ENCODE results near the gene MMGT1. TPM values are rescaled to one million over a fixed set of nuclear protein-coding genes. Genes with fewer than 3 reads are reported as not detected.

Gene MMGT1
- total RNA-seq (2014; rRNA removed; shearing (Covaris generic)) (28.6 and 30.6 TPM in 2 replicates), polyA plus RNA-seq (2016; fragmentation: Nextera tagmentation; extraction: Ambion mirVana) (24.7 and 26.3 TPM in 2 replicates)

DNA sequence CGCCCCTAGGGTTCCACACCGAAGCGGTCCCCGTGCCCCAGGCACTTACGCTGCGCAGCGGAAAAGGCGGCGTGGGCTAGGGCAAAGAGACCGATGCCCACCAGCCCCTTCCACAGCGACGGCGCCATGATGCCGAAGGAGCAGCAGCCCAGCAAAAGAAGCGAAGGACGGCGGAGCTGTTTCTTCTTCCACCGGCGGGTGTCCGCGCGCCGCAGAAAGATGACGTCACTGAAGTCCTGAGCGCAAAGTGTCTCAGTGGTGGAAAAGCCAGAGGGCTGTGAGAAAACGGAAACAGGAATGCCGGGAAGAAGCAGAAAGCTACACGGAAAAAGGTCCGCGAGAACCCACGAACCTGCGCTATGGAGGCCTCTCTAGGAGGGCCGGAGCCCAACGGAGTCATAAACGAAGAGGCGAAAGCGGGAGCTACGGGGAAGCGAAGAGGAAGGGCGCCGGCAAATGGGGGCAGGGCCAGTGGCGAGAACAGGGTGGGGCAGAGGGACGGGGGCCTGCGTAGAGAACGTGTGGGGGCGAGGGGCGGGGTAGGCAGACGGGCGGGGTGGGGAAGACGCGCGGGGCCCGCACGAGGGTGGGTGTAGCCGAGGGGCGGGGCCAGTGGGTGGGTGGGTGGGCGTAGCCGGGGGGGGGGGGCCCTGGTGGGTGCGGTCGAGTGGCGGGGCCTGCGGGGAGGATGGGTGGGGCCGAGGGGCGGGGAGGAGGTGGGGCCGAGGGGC, at the start of gene MMGT1:
TSS of gene MMGT1 (minus strand) at position 441 of the 731 bp plus-strand sequence. CDS start at position 128, 313 bp downstream.
- H3K4me3 ChIP-seq: peak within 1 kb of the TSS; percentile 97
- no peaks in the 10 kb centered on the region for H4K20me1 ChIP-seq (ENCODE audit: insufficient read depth)
- in situ Hi-C loops (cut with MboI): no loop called here
- 0 out of 2 replicates have a peak, but pooled peaks cover 8% of the 10 kb centered on the region for H3F3A ChIP-seq (ENCODE audit: insufficient read depth)
- no peak for TF ChIP-seq EZH2 (IDR thresholded peaks at IDR 0.05; ENCODE audit: insufficient read depth, poor library complexity, severe bottlenecking)
- no peak for TF ChIP-seq EZH2phosphoT487 (IDR thresholded peaks at IDR 0.05; ENCODE audit: insufficient read depth, low read depth)
- DNase-seq: peak; percentile 86
- no peaks in the 10 kb centered on the region for H3K27me3 ChIP-seq (replicated peaks; ENCODE audit: insufficient read depth)
- H3K4me1 ChIP-seq (ENCODE audit: insufficient read depth): peaks cover 4% of the 10 kb centered on the region; the same call in 1 of the 2 replicates
- no peaks in the 10 kb centered on the region for H3K9me2 ChIP-seq (ENCODE audit: insufficient read depth)
- H3K36me3 ChIP-seq (ENCODE audit: low read depth): no peaks in the 10 kb centered on the region
- H3K9ac ChIP-seq: peak within 1 kb of the TSS; percentile 93
- peaks cover 45% of the 10 kb centered on the region for H3K79me2 ChIP-seq (ENCODE audit: insufficient read depth)
- no peaks in the 10 kb centered on the region for H3K9me3 ChIP-seq (ENCODE audit: low read depth)
- H3K4me2 ChIP-seq (ENCODE audit: unreplicated experiment): peak within 1 kb of the TSS; percentile 81
- H3K27ac ChIP-seq: peak within 1 kb of the TSS; percentile 96
- H2AFZ ChIP-seq: peak within 1 kb of the TSS; percentile 92
- 1 to 2% methylated on average over 34 to 50 of the region's 65 CpGs for WGBS, 2 experiments (ENCODE audit: low coverage in 1 of 2, low lambda C conversion rate in 2 of 2, missing lambda C conversion rate in 2 of 2)

DNA sequence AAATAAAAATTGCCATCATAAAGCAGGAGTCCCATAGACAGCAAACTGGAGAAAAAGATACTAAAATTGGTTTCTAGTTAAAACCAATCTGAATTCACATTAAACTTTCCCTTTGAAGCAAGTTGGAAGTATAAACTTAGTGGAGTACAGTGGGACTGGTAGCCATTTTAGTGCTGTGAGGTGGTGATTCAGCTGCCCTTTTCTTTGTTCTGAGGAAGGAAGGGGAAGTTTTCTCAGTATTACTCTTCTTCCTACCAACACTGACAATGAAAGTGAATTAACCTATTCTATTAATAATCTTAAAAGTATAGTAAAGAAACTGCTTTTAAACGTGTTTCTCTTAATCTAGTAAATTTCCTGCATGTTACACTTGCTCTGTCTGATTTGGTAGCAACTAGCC, 48.1 kb upstream of the MMGT1 start:
- H3K9me2 ChIP-seq (ENCODE audit: insufficient read depth): no peaks in the 10 kb centered on the region
- H3K4me1 ChIP-seq (ENCODE audit: insufficient read depth): no peaks in the 10 kb centered on the region
- TF ChIP-seq EZH2phosphoT487 (IDR thresholded peaks at IDR 0.05; ENCODE audit: insufficient read depth, low read depth): no peak
- TF ChIP-seq EZH2 (IDR thresholded peaks at IDR 0.05; ENCODE audit: insufficient read depth, poor library complexity, severe bottlenecking): no peak
- no peak overlapping the region for H3K4me3 ChIP-seq
- H3K9ac ChIP-seq: no peak overlapping the region
- H3K9me3 ChIP-seq (ENCODE audit: low read depth): no peaks in the 10 kb centered on the region
- DNase-seq: no peak
- H3F3A ChIP-seq (ENCODE audit: insufficient read depth): no peaks in the 10 kb centered on the region
- no peaks in the 10 kb centered on the region for H3K79me2 ChIP-seq (ENCODE audit: insufficient read depth)
- in situ Hi-C loops (cut with MboI): no loop called here
- no peaks in the 10 kb centered on the region for H3K36me3 ChIP-seq (ENCODE audit: low read depth)
- no peak overlapping the region for H3K4me2 ChIP-seq (ENCODE audit: unreplicated experiment)
- H4K20me1 ChIP-seq (ENCODE audit: insufficient read depth): no peaks in the 10 kb centered on the region
- H3K27me3 ChIP-seq (replicated peaks; ENCODE audit: insufficient read depth): no peaks in the 10 kb centered on the region
- no peak overlapping the region for H2AFZ ChIP-seq
- H3K27ac ChIP-seq: no peak overlapping the region
- WGBS, 2 experiments (ENCODE audit: low coverage in 1 of 2, low lambda C conversion rate in 2 of 2, missing lambda C conversion rate in 2 of 2): 94 to 100% methylated on average over 1 of the region's 1 CpG

DNA sequence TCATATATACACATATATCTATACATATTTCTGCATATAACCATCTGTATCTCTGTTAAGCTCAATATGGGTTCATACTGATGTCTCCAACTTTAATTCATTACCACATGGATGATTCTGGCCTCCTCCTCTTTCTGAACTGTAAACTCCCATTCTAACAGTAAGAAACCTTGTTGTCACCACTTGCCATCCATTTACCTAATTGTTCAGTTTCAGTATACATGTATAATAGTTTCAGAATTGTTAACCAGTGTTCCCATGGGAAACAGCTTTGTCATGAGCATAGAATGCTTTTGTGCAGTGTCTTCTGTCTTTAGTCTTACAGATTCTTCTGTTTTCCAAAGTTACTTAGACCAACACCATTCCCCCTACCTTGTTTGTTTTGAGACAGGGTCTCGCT, 47.4 kb upstream of the MMGT1 start:
- no peaks in the 10 kb centered on the region for H3K27me3 ChIP-seq (replicated peaks; ENCODE audit: insufficient read depth)
- H3F3A ChIP-seq (ENCODE audit: insufficient read depth): no peaks in the 10 kb centered on the region
- no peaks in the 10 kb centered on the region for H3K4me1 ChIP-seq (ENCODE audit: insufficient read depth)
- no peak overlapping the region for H3K27ac ChIP-seq
- H2AFZ ChIP-seq: no peak overlapping the region
- no peak overlapping the region for H3K4me2 ChIP-seq (ENCODE audit: unreplicated experiment)
- no peak overlapping the region for H3K4me3 ChIP-seq
- TF ChIP-seq EZH2 (IDR thresholded peaks at IDR 0.05; ENCODE audit: insufficient read depth, poor library complexity, severe bottlenecking) (no peak), EZH2phosphoT487 (IDR thresholded peaks at IDR 0.05; ENCODE audit: insufficient read depth, low read depth) (no peak)
- H3K9me2 ChIP-seq (ENCODE audit: insufficient read depth): no peaks in the 10 kb centered on the region
- no peaks in the 10 kb centered on the region for H3K36me3 ChIP-seq (ENCODE audit: low read depth)
- WGBS, 2 experiments (ENCODE audit: low coverage in 1 of 2, low lambda C conversion rate in 2 of 2, missing lambda C conversion rate in 2 of 2): 89 to 100% methylated on average over 1 of the region's 1 CpG
- no peak for DNase-seq
- H3K9ac ChIP-seq: no peak overlapping the region
- in situ Hi-C loops (cut with MboI): no loop called here
- no peaks in the 10 kb centered on the region for H4K20me1 ChIP-seq (ENCODE audit: insufficient read depth)
- no peaks in the 10 kb centered on the region for H3K79me2 ChIP-seq (ENCODE audit: insufficient read depth)
- H3K9me3 ChIP-seq (ENCODE audit: low read depth): no peaks in the 10 kb centered on the region

DNA sequence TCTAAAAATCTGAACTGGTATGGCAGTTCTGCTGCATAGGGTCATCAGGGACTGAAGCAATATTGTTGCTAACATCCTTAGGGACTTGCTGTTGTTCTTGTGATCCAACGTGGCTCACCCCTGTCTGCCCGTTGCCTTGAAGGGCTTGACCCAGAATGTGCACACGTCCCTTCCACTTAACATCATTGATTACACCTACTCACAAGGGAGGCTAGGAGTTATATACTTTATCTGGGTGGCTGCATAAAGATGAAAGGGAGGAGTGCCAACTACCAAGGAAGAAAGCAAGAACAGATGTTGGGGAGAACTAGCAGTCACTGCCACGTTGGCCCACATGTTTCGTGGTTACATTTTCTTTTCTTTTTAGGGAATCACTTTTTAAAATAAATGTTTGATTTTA, 45.4 kb upstream of the MMGT1 start:
- no peaks in the 10 kb centered on the region for H3K9me3 ChIP-seq (ENCODE audit: low read depth)
- no peak for TF ChIP-seq EZH2phosphoT487 (IDR thresholded peaks at IDR 0.05; ENCODE audit: insufficient read depth, low read depth)
- TF ChIP-seq EZH2 (IDR thresholded peaks at IDR 0.05; ENCODE audit: insufficient read depth, poor library complexity, severe bottlenecking): no peak
- H3K4me1 ChIP-seq (ENCODE audit: insufficient read depth): no peaks in the 10 kb centered on the region
- H3K79me2 ChIP-seq (ENCODE audit: insufficient read depth): no peaks in the 10 kb centered on the region
- H3K4me2 ChIP-seq (ENCODE audit: unreplicated experiment): no peak overlapping the region
- H3K9me2 ChIP-seq (ENCODE audit: insufficient read depth): no peaks in the 10 kb centered on the region
- H3K4me3 ChIP-seq: no peak overlapping the region
- 73 to 79% methylated on average over 5 of the region's 5 CpGs for WGBS, 2 experiments (ENCODE audit: low coverage in 1 of 2, low lambda C conversion rate in 2 of 2, missing lambda C conversion rate in 2 of 2)
- H3K27ac ChIP-seq: no peak overlapping the region
- DNase-seq: no peak
- in situ Hi-C loops (cut with MboI): no loop called here
- H4K20me1 ChIP-seq (ENCODE audit: insufficient read depth): no peaks in the 10 kb centered on the region
- no peaks in the 10 kb centered on the region for H3K27me3 ChIP-seq (replicated peaks; ENCODE audit: insufficient read depth)
- no peak overlapping the region for H3K9ac ChIP-seq
- no peaks in the 10 kb centered on the region for H3F3A ChIP-seq (ENCODE audit: insufficient read depth)
- no peak overlapping the region for H2AFZ ChIP-seq
- H3K36me3 ChIP-seq (ENCODE audit: low read depth): no peaks in the 10 kb centered on the region

Data from GM23248 (cell line).